NT2/D1 (cell line): ENCODE data around the gene CHRNG.

Experiments
- DNase-seq: peaks from one replicate; pipeline ENCODE4 v3.0.0-alpha.2; 2011; ENCODE audit warnings: low read depth, low spot score
- H3K27me3 ChIP-seq: 2 replicates; pipeline ENCODE4 v1.6.0; 2011; ENCODE audit warnings: mild to moderate bottlenecking; ENCODE audit not compliant: insufficient read length, insufficient read depth
- H3K36me3 ChIP-seq: 2 replicates; pipeline ENCODE4 v1.6.1; 2011; ENCODE audit warnings: mild to moderate bottlenecking, low read length, mixed read lengths; ENCODE audit not compliant: insufficient read depth, insufficient read length
- H3K4me1 ChIP-seq: 2 replicates; pipeline ENCODE4 v1.5.1; 2011; ENCODE audit not compliant: insufficient read depth, insufficient read length
- H3K4me3 ChIP-seq: 2 replicates; pipeline ENCODE4 v1.5.1; 2011; ENCODE audit warnings: low read depth; ENCODE audit not compliant: insufficient read length
- H3K9ac ChIP-seq: 2 replicates; pipeline ENCODE4 v1.6.0; 2011; ENCODE audit warnings: low read depth; ENCODE audit not compliant: insufficient read length
- H3K9me3 ChIP-seq: 2 replicates; pipeline ENCODE4 v1.5.1; 2011; ENCODE audit warnings: mild to moderate bottlenecking, low read length; ENCODE audit not compliant: insufficient read depth
- SUZ12 ChIP-seq: IDR thresholded peaks from 2 replicates; pipeline ENCODE4 v1.6.1; 2011; ENCODE audit not compliant: insufficient read length, insufficient read depth; ENCODE audit errors: extremely low read depth
- YY1 ChIP-seq: IDR thresholded peaks from 2 replicates; pipeline ENCODE4 v1.6.1; 2011; ENCODE audit not compliant: insufficient read length, insufficient read depth
- ZNF274 ChIP-seq: IDR thresholded peaks from 2 replicates; pipeline ENCODE4 v1.6.1; 2011; ENCODE audit warnings: mild to moderate bottlenecking, low read depth, low read length

Gene CHRNG

GRCh38 chr2:232537499-232537898, 2.0 kb upstream of the CHRNG start:
- Histone ChIP-seq H3K36me3 (no peaks in the 10 kb centered on the region), H3K9me3 (peaks cover 10% of the 10 kb centered on the region; the same call in 1 of the 2 replicates), H3K4me3 (no peak overlapping the region), H3K4me1 (peaks cover 20% of the 10 kb centered on the region), H3K27me3 (no peaks in the 10 kb centered on the region), H3K9ac (no peak overlapping the region)
- no peak for DNase-seq
- TF ChIP-seq ZNF274 = no peak
- no peak for TF ChIP-seq YY1
- no peak for TF ChIP-seq SUZ12

- no peak for TF ChIP-seq YY1
- no peak for TF ChIP-seq SUZ12
- TF ChIP-seq ZNF274 = no peak
- Histone ChIP-seq H3K36me3 (peaks cover 6% of the 10 kb centered on the region), H3K4me1 (peaks cover 20% of the 10 kb centered on the region), H3K4me3 (no peak overlapping the region), H3K9ac (no peak overlapping the region), H3K9me3 (peaks cover 10% of the 10 kb centered on the region; the same call in 1 of the 2 replicates), H3K27me3 (no peaks in the 10 kb centered on the region)
- DNase-seq = no peak
Observed at GRCh38 chr2:232538671-232539070, 821 bp upstream of the CHRNG start.

GRCh38 chr2:232540441-232541041, 1.0 kb downstream of the CHRNG start:
- Histone ChIP-seq H3K4me1 (peaks cover 11% of the 10 kb centered on the region), H3K4me3 (no peak overlapping the region), H3K9me3 (peaks cover 10% of the 10 kb centered on the region; the same call in 1 of the 2 replicates), H3K9ac (peak overlapping the region; percentile 46), H3K36me3 (peaks cover 19% of the 10 kb centered on the region), H3K27me3 (no peaks in the 10 kb centered on the region)
- DNase-seq = no peak
- TF ChIP-seq YY1 = no peak
- TF ChIP-seq ZNF274 = no peak
- no peak for TF ChIP-seq SUZ12

- TF ChIP-seq ZNF274 (no peak), SUZ12 (no peak), YY1 (no peak)
Observed at GRCh38 chr2:232541195-232541960, 1.9 kb downstream of the CHRNG start.

GRCh38 chr2:232541961-232542714, 2.6 kb downstream of the CHRNG start:
- Histone ChIP-seq H3K27me3 (no peaks in the 10 kb centered on the region), H3K4me1 (peaks cover 11% of the 10 kb centered on the region), H3K36me3 (peaks cover 30% of the 10 kb centered on the region), H3K9me3 (no peaks in the 10 kb centered on the region), H3K9ac (no peak overlapping the region), H3K4me3 (no peak overlapping the region)
- TF ChIP-seq SUZ12 = no peak
- TF ChIP-seq ZNF274 = no peak
- no peak for TF ChIP-seq YY1
- DNase-seq = no peak

More at GRCh38 chr2:232541195-232541960, 1.9 kb downstream of the CHRNG start:
- H3K4me3 ChIP-seq = no peak overlapping the region
- H3K27me3 ChIP-seq = no peaks in the 10 kb centered on the region
- H3K9ac ChIP-seq = no peak overlapping the region
- H3K36me3 ChIP-seq = peaks cover 23% of the 10 kb centered on the region
- H3K4me1 ChIP-seq = peaks cover 11% of the 10 kb centered on the region
- DNase-seq = no peak
- H3K9me3 ChIP-seq = peaks cover 2% of the 10 kb centered on the region; the same call in 1 of the 2 replicates

- Histone ChIP-seq H3K4me1 (peaks cover 11% of the 10 kb centered on the region), H3K36me3 (peaks cover 37% of the 10 kb centered on the region), H3K4me3 (no peak overlapping the region), H3K9ac (no peak overlapping the region), H3K27me3 (no peaks in the 10 kb centered on the region), H3K9me3 (no peaks in the 10 kb centered on the region)
- TF ChIP-seq YY1 = no peak
- TF ChIP-seq SUZ12 = no peak
- no peak for TF ChIP-seq ZNF274
- no peak for DNase-seq
Observed at GRCh38 chr2:232542715-232543467, 3.4 kb downstream of the CHRNG start.
